ENCODE results near the gene GLRX.

The GLRX gene

DNA sequence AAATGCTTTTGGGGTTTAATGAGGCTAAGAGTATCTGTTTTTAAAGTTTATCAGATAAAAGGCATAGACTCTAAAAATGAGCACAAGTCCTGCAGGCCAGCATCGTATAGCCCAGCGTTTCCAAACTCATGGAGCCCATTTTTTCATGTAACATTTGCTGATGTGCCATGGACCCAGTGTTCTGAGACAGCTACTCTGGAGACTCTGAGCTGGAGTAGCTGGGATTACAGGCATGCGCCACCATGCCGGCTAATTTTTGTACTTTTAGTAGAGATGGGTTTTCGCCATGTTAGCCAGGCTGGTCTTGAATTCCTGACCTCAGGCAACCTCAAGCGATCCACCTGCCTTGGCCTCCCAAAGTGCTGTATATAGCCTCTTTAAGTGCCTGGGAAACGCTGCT lies 15.8 kb downstream of the GLRX start:
- DNase-seq: no peak

DNA sequence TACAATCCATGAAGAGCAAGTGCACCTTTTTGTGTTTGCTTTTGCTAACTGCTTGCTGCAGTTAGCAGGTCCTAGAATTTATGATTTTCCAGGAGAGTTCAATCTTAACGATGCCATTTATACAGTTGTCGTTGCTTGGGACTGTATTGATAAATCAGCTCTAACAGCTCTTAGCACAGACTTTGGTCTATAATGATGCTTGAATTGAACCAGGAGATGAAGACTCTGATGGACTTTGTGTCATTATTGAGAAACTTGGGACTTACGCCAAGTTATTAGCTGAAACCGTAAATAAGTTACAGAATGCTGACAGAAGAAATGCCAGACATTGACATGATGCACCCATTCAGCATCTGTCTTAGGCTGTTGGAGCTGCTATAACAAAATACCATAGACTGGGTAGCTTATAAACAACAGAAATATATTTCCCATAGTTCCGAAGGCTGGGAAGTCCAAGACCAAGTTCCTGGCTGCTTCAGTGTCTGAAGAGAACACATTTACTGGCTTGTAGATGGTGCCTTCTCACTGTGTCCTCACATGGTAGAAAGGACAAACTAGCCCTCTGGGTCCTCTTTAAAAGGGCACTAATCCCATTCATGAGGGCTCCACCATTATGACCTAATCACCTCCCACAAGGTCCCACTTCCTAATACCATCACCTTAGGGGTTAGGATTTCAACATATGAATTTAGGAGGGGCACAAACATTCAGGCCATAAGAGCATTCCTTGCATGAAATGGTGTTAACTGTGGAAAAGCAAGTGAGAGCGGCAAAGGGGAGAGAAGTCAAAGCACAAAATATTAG lies 17.6 kb downstream of the GLRX start:
- DNase-seq: no peak

DNA sequence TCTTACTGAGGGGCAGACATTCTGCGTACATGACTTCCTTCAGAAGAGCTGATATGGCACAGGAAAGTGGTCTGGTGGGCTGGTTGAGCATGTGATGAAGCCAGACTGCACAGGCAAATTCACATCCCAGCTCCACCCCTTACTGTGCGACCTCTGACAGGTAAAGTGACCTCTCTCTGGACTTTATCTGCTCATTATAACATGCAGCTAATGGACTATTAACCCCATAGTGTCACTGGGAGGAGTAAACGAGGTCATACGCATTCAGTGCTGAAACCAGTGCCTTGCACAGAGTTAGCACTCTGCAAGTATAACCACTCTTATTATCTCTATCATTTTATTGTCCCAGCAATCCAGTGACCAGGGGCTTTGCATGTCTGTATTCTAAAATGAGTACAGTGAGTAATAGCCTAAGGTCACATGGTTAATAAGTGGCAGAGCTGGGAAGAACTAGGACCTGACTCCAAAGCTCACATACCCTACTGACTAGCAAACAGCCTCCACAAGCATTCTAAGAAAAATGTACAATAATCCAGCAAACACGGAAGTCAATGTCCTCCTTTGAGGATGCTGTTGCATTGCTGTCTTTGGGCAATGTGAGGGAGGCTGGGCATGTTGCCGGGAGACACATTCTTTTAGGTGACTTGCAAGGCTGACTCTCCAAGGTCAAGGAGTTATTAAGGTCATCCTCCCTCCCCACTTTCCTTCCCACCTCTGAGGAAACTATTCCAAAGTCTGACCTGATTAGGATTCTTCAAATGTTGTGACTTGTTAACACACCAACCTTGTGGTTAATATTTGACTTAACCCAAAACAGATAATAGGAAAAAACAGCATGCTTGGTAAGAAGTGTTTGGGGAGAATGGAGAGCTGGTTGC lies 19.0 kb downstream of the GLRX start:
- no peak for DNase-seq

- DNase-seq: no peak
Measured at GRCh38 chr5:95801961-95802360, 20.6 kb downstream of the GLRX start.

- no peak for DNase-seq
Measured at GRCh38 chr5:95801532-95801931, 21.0 kb downstream of the GLRX start.

DNA sequence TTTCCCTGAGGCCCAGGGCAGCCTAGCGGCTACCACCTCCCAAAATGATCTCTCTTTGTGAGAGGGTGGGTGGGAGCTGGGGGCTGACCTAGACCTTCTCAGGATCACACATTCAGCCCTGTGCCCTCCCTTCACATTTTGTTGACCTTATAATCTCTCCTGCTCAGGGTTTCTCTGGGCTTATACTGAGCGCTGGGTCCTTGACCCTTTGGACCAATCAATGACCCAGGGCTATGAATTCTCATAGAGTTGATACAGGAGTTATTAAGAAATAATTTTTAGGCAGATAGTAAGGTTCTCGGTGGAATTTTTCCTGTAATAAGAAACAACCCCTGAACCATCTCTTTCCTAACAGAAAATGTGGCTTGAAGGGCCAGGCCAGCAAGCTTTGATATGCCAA lies 22.0 kb downstream of the GLRX start:
- DNase-seq: no peak

GRCh38 chr5:95799191-95799835 lies 23.2 kb downstream of the GLRX start:
- DNase-seq: no peak

DNA sequence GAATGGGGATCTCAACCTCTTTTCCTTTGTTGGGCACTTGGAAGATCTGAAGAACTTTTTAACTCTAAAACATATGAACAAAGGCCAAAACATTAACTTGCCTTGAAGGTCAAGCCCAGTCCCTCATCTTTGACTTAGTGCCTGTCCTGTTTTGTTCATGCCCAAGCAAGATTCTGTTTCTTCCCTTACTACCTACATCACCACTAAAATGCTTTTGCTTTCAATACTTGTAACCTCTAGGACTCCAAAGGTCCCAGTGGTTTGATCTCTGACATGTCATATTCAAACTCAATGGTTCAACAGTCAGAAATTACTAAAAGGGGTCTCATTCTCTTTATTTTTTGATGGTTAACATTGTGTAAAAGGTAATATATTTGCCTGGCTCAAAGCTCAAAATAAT lies 24.0 kb downstream of the GLRX start:
- no peak for DNase-seq

- DNase-seq: no peak
Measured at GRCh38 chr5:95798048-95798447, 24.5 kb downstream of the GLRX start.

DNA sequence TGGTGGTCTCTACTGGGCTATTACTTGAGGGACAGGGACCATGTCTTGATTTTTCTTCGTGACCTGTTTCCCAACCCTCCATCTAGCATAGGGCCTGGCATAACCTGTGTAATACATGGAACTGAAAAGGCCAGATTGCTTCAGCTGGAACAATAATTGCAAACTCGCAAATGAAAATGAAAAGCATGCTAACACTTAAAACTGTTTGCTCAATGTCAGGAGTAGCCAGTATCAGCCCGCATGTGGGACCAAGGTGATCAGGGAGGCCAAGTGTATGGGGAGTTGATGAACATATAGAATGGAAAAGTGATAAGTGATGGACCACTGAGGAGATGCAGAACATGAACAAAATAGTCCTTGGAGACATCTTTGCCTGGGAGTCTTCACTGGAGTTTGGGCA lies 25.2 kb downstream of the GLRX start:
- DNase-seq: no peak

DNA sequence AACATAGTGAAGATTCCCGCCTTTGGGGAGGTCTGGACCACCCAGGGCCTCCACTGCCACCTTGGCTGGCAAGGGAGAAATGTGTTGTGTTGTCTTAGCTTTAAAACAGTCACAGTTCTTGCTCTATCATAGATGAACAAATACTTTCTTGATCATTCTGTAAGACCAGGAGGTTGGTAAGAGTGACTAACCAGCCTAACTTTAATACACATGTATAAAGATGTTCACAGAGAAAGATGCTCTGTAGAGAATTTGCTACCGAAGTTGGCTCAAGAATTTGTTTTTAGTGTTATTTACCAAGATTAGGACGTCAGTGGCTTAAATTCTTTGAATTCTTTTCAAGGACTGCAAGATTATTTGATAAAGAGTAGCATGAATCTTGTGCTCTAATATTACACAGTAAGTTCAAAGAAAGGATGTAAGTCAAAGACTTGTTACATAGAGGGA lies 28.4 kb downstream of the GLRX start:
- no peak for DNase-seq

DNA sequence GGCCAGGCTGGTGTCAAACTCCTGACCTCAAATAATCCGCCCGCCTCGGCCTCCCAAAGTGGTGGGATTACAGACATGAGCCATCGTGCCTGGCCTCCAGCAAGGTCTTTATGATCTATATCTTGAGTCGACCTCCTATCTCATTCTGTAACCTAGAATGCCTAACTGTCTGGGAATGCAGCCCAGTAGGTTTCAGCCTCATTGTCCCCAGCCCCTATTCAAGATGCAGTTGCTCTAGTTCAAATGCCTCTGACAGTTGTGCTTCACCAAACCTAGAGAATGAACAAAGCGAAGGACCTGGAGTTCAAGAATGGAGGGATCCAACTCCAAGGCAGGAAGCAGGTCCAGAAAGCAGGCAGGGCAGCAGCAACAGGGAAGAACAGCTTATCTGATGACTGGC lies 30.8 kb downstream of the GLRX start:
- DNase-seq: no peak

DNA sequence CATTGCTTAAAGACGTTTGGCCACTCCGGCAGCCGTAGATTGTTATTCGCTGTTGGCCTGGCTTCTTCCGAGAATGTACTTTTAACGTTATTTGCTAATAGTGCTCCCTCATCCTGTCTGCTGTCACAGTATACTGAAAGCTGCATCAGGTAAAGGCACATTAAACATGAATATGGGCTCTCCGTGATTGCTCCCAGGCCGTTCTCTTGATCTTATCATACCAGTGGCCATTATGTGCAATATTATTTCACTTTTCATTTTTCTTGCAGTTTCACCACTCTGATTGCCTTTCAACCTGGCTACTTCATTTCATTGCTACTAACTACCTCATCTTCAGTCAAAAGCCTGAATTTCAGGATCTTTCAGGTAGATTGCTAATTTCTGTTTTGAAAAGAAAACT lies 34.0 kb downstream of the GLRX start:
- no peak for DNase-seq

- DNase-seq: no peak
Measured at GRCh38 chr5:95786821-95787418, 35.6 kb downstream of the GLRX start.

- DNase-seq: no peak
Measured at GRCh38 chr5:95784514-95785302, 37.8 kb downstream of the GLRX start.

DNA sequence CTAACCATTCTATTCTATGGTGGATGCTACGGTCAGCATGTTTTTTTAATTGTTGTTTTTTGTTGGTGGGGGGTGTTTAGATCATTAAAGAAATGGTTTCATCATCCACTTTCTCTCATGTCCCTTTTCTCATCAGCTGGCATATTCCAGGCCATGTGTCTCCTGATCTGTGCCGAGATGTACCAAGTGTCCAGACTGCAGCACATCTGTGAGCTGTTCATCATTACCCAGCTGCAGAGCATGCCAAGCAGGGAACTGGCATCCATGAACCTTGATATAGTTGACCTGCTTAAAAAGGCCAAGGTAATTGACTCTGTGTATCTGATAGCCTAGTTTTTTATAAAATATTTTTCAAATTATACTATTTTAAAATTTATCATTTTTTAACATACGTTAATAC lies 38.9 kb downstream of the GLRX start:
- DNase-seq: no peak

DNA sequence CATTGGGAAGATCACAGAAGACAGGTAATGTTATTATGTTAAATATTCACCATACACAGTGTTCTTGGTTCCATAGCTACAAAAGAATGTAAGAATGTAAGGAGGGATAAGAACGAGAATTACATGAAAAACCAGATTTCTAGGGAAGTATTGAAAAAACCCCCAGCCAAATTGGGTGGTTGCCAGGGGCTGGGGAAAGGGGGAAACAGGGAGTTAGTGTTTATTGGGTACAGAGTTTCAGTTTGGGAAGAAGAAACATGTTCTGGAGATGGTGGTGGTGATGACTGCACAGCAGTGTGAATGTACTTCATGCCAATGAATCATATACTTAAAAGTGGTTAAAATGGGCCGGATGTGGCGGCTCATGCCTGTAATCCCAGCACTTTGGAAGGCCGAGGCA lies 40.3 kb downstream of the GLRX start:
- no peak for DNase-seq

DNA sequence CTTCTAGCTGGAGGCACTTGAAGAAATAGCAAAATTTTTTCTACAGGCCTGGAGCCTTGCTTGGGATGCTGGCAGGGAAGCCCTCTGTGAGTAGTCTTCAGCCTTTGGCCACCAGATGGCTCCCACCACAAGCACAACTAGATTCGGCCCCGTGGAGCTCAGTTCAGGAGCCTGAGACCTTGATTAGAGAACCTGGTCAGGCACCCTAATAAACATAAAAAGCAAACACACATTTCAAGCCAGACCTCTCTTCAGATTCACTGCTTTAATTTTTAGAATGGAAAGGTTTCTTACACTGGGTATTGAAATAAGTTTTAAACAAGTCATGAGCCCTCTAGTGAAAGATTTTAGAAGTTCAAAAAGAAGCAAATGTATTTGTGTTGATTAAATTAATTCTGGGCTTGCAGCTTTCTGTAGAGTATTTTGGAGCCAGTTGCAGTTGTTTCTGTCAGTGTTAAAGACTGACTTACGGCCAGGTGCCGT lies 41.4 kb downstream of the GLRX start:
- peak; percentile 79 for DNase-seq

- no peak for DNase-seq
Measured at GRCh38 chr5:95780597-95780996, 41.9 kb downstream of the GLRX start.

GRCh38 chr5:95779611-95780010 lies 42.9 kb downstream of the GLRX start:
- no peak for DNase-seq

GRCh38 chr5:95778713-95779436 lies 43.7 kb downstream of the GLRX start:
- no peak for DNase-seq

DNA sequence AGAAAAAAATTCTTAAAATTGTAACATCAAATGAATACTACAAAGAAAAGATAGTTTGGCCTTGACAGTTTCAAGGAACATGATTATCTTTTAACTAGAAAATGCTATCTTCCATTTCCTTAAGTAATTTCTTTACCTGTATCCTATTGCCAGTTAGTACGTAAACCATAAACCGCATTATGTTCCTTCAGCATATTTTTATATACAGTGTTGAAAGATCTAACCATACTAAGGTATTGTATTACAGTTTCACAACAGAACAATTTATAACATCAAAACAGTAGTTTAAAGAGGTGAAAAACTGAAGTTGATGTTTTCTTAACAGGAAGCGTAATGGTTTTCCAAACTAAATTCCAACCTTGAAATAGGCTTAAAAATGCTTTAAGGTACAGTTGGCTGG lies 45.1 kb downstream of the GLRX start:
- no peak for DNase-seq

All from CD4-positive, alpha-beta T cell treated with Interleukin-12 subunit alpha and Interleukin-12 subunit beta, for 1 hour (primary cell).